Neural progenitor cell (in vitro differentiated cells): ENCODE results near the gene TOM1. TPM values are rescaled to one million over a fixed set of nuclear protein-coding genes. Genes with fewer than 3 reads are reported as not detected.

Source experiments
- DNase-seq: peaks from one replicate; pipeline ENCODE4 v3.0.0-alpha.2; 2016; ENCODE audit warnings: low spot score
- H2AFZ ChIP-seq: fragments of 200-600 bp; sonication (generic); replicated peaks from 2 replicates; pipeline ENCODE4 v1.6.1; 2016; ENCODE audit warnings: antibody characterized with exemption
- H3F3A ChIP-seq: fragments of 200-600 bp; sonication (generic); 2 replicates; pipeline ENCODE4 v1.6.1; 2016; ENCODE audit warnings: antibody characterized with exemption, low read depth
- H3K27ac ChIP-seq: fragments of 200-600 bp; sonication (generic); 2 replicates; pipeline ENCODE4 v1.5.1; 2016; ENCODE audit warnings: mild to moderate bottlenecking
- H3K27me3 ChIP-seq: fragments of 200-600 bp; sonication (generic); 2 replicates; pipeline ENCODE4 v1.6.1; 2016; ENCODE audit warnings: mild to moderate bottlenecking, moderate library complexity
- H3K36me3 ChIP-seq: fragments of 200-600 bp; sonication (generic); 2 replicates; pipeline ENCODE4 v1.5.1; 2016
- H3K4me1 ChIP-seq: fragments of 200-600 bp; sonication (generic); 2 replicates; pipeline ENCODE4 v1.6.1; 2016; ENCODE audit warnings: mixed run types
- H3K4me2 ChIP-seq: fragments of 200-600 bp; sonication (generic); 2 replicates; pipeline ENCODE4 v1.6.1; 2016
- H3K4me3 ChIP-seq: fragments of 200-600 bp; sonication (generic); 2 replicates; pipeline ENCODE4 v1.5.1; 2016
- H3K79me2 ChIP-seq: fragments of 200-600 bp; sonication (generic); 2 replicates; pipeline ENCODE4 v1.6.1; 2016; ENCODE audit warnings: low read depth
- H3K9ac ChIP-seq: fragments of 200-600 bp; sonication (generic); 2 replicates; pipeline ENCODE4 v1.6.1; 2016
- H3K9me3 ChIP-seq: fragments of 200-600 bp; sonication (generic); 2 replicates; pipeline ENCODE4 v1.5.1; 2016; ENCODE audit warnings: low read depth
- H4K20me1 ChIP-seq: fragments of 200-600 bp; sonication (generic); 2 replicates; pipeline ENCODE4 v1.6.1; 2016; ENCODE audit warnings: low read depth
- H3K27ac Mint-ChIP-seq: 3 replicates; pipeline ENCODE4 v1.8.0; 2021; ENCODE audit warnings: mixed read lengths
- H3K27me3 Mint-ChIP-seq: 2 replicates; pipeline ENCODE4 v1.8.0; 2022; ENCODE audit warnings: low read depth, mild to moderate bottlenecking, inconsistent platforms, moderate library complexity, mixed read lengths; ENCODE audit not compliant: insufficient read depth
- H3K36me3 Mint-ChIP-seq: 3 replicates; pipeline ENCODE4 v1.8.0; 2021; ENCODE audit warnings: mixed read lengths
- H3K4me1 Mint-ChIP-seq: 3 replicates; pipeline ENCODE4 v1.8.0; 2021; ENCODE audit warnings: mixed read lengths
- H3K4me3 Mint-ChIP-seq: 3 replicates; pipeline ENCODE4 v1.8.0; 2021; ENCODE audit warnings: mild to moderate bottlenecking, moderate library complexity, mixed read lengths
- H3K9me3 Mint-ChIP-seq: 3 replicates; pipeline ENCODE4 v1.8.0; 2020; ENCODE audit warnings: mixed read lengths
- CTCF ChIP-seq: fragments of 200-600 bp; sonication (generic); IDR thresholded peaks from 2 replicates; pipeline ENCODE4 v1.5.1; 2017; ENCODE audit warnings: antibody characterized with exemption, mild to moderate bottlenecking
- EZH2 ChIP-seq: fragments of 200-600 bp; sonication (generic); IDR thresholded peaks from 2 replicates; pipeline ENCODE4 v1.6.1; 2017; ENCODE audit warnings: antibody characterized with exemption, mild to moderate bottlenecking, moderate library complexity
- EZH2phosphoT487 ChIP-seq: fragments of 200-600 bp; sonication (generic); IDR thresholded peaks from 2 replicates; pipeline ENCODE4 v1.6.1; 2017; ENCODE audit warnings: antibody characterized with exemption
- total RNA-seq: library from RNA; depleted of rRNA; stranded (reverse); fragments of >200 nt; gene quantifications from 2 replicates; pipeline ENCODE4 v1.2.3, GENCODE V29; 2015; ENCODE audit warnings: low replicate concordance

TOM1 gene
- total RNA-seq, 1 donor from 2014 or later: 28.6 TPM

- peaks cover 42% of the 10 kb centered on the region for H3K36me3 Mint-ChIP-seq
- Histone ChIP-seq H3K9me3 (no peaks in the 10 kb centered on the region), H2AFZ (no peak overlapping the region), H3F3A (no peaks in the 10 kb centered on the region), H3K4me3 (no peak overlapping the region), H3K4me2 (no peak overlapping the region), H3K4me1 (no peaks in the 10 kb centered on the region), H3K9ac (no peak overlapping the region), H4K20me1 (peaks cover 47% of the 10 kb centered on the region), H3K36me3 (peaks cover 25% of the 10 kb centered on the region), H3K27ac (no peak overlapping the region), H3K79me2 (peaks cover 45% of the 10 kb centered on the region), H3K27me3 (no peaks in the 10 kb centered on the region)
- no peaks in the 10 kb centered on the region for H3K4me1 Mint-ChIP-seq
- no peak for DNase-seq
- no peaks in the 10 kb centered on the region for H3K9me3 Mint-ChIP-seq
- no peak overlapping the region for H3K27ac Mint-ChIP-seq
- TF ChIP-seq CTCF (no peak), EZH2phosphoT487 (no peak), EZH2 (no peak)
- H3K27me3 Mint-ChIP-seq: no peaks in the 10 kb centered on the region
- H3K4me3 Mint-ChIP-seq: no peak overlapping the region
These were observed 25.4 kb upstream of the TOM1 start for GRCh38 chr22:35274154-35274871.

- Histone ChIP-seq H3K9me3 (no peaks in the 10 kb centered on the region), H3F3A (no peaks in the 10 kb centered on the region), H3K4me3 (no peak overlapping the region), H3K9ac (no peak overlapping the region), H3K4me2 (no peak overlapping the region), H3K27ac (no peak overlapping the region), H3K4me1 (no peaks in the 10 kb centered on the region), H3K79me2 (peaks cover 47% of the 10 kb centered on the region), H3K36me3 (peaks cover 14% of the 10 kb centered on the region), H4K20me1 (peaks cover 58% of the 10 kb centered on the region), H3K27me3 (no peaks in the 10 kb centered on the region), H2AFZ (no peak overlapping the region)
- no peak overlapping the region for H3K27ac Mint-ChIP-seq
- no peak overlapping the region for H3K4me3 Mint-ChIP-seq
- peaks cover 41% of the 10 kb centered on the region for H3K36me3 Mint-ChIP-seq
- H3K4me1 Mint-ChIP-seq: no peaks in the 10 kb centered on the region
- no peaks in the 10 kb centered on the region for H3K27me3 Mint-ChIP-seq
- DNase-seq: no peak
- no peak for TF ChIP-seq EZH2
- TF ChIP-seq EZH2phosphoT487: no peak
- no peak for TF ChIP-seq CTCF
- no peaks in the 10 kb centered on the region for H3K9me3 Mint-ChIP-seq
These were observed 24.1 kb upstream of the TOM1 start for GRCh38 chr22:35275580-35275979.

- Histone ChIP-seq H3K36me3 (peaks cover 10% of the 10 kb centered on the region), H3K79me2 (peaks cover 50% of the 10 kb centered on the region), H3K27me3 (no peaks in the 10 kb centered on the region), H2AFZ (no peak overlapping the region), H3K4me3 (no peak overlapping the region), H4K20me1 (peaks cover 54% of the 10 kb centered on the region), H3K27ac (no peak overlapping the region), H3F3A (no peaks in the 10 kb centered on the region), H3K9ac (no peak overlapping the region), H3K4me2 (no peak overlapping the region), H3K9me3 (no peaks in the 10 kb centered on the region), H3K4me1 (no peaks in the 10 kb centered on the region)
- Mint-ChIP-seq H3K36me3 (peaks cover 43% of the 10 kb centered on the region), H3K9me3 (no peaks in the 10 kb centered on the region), H3K4me3 (no peak overlapping the region), H3K27me3 (no peaks in the 10 kb centered on the region), H3K4me1 (no peaks in the 10 kb centered on the region), H3K27ac (no peak overlapping the region)
- no peak for TF ChIP-seq EZH2
- no peak for DNase-seq
These were observed 23.7 kb upstream of the TOM1 start for GRCh38 chr22:35276019-35276418.

- no peaks in the 10 kb centered on the region for H3K79me2 ChIP-seq
- no peak for DNase-seq
- H3K4me3 ChIP-seq: no peak overlapping the region
- no peak overlapping the region for H2AFZ ChIP-seq
- H3K4me1 ChIP-seq: no peaks in the 10 kb centered on the region
- Mint-ChIP-seq H3K4me1 (no peaks in the 10 kb centered on the region), H3K36me3 (peaks cover 31% of the 10 kb centered on the region), H3K9me3 (no peaks in the 10 kb centered on the region), H3K27me3 (no peaks in the 10 kb centered on the region), H3K4me3 (no peak overlapping the region), H3K27ac (no peak overlapping the region)
- H3K27ac ChIP-seq: no peak overlapping the region
- H3F3A ChIP-seq: peaks cover 12% of the 10 kb centered on the region
- H4K20me1 ChIP-seq: peaks cover 4% of the 10 kb centered on the region
- H3K27me3 ChIP-seq: no peaks in the 10 kb centered on the region
- H3K9me3 ChIP-seq: no peaks in the 10 kb centered on the region
- no peak overlapping the region for H3K9ac ChIP-seq
- no peak for TF ChIP-seq EZH2
- no peak for TF ChIP-seq EZH2phosphoT487
- TF ChIP-seq CTCF: no peak
- peaks cover 31% of the 10 kb centered on the region for H3K36me3 ChIP-seq
- no peak overlapping the region for H3K4me2 ChIP-seq
These were observed 11.6 kb upstream of the TOM1 start for GRCh38 chr22:35288116-35288515.
